CD4-positive, alpha-beta T cell treated with Interleukin-17A for 1 hour (primary cell): Measurements from ENCODE around the gene LAMTOR1.

Source experiments
- DNase-seq: peaks from one replicate; pipeline ENCODE4 v3.0.0-alpha.2; 2020

Gene LAMTOR1

GRCh38 chr11:72080326-72081183 is 22.5 kb downstream of the LAMTOR1 start, which contains the start of the genes LRRC51 and NUMA1:
Gene LRRC51 (plus strand): TSS chr11:72080850. CDS start chr11:72089084, 8,234 bp downstream.
Gene NUMA1 (minus strand): TSS chr11:72080542. CDS start chr11:72035943, 44,599 bp downstream.
- peak; percentile 100 for DNase-seq

GRCh38 chr11:72079819-72080325 is 23.2 kb downstream of the LAMTOR1 start:
- DNase-seq = peak; percentile 61

- DNase-seq = no peak
These were observed 24.6 kb downstream of the LAMTOR1 start for GRCh38 chr11:72078477-72078876.

- no peak for DNase-seq
These were observed 27.3 kb downstream of the LAMTOR1 start for GRCh38 chr11:72075756-72076155.

- peak; percentile 29 for DNase-seq
These were observed 28.0 kb downstream of the LAMTOR1 start for GRCh38 chr11:72075109-72075508.

- DNase-seq = no peak
These were observed 30.7 kb downstream of the LAMTOR1 start for GRCh38 chr11:72072348-72072747.

- DNase-seq = no peak
These were observed 32.6 kb downstream of the LAMTOR1 start for GRCh38 chr11:72070491-72070890.

GRCh38 chr11:72069787-72070251 is 33.3 kb downstream of the LAMTOR1 start:
- DNase-seq = peak; percentile 25

GRCh38 chr11:72069200-72069599 is 33.9 kb downstream of the LAMTOR1 start:
- DNase-seq = no peak

GRCh38 chr11:72067676-72068075 is 35.4 kb downstream of the LAMTOR1 start:
- no peak for DNase-seq

- no peak for DNase-seq
These were observed 35.8 kb downstream of the LAMTOR1 start for GRCh38 chr11:72067266-72067665.

GRCh38 chr11:72066855-72067254 is 36.2 kb downstream of the LAMTOR1 start:
- DNase-seq = no peak

- no peak for DNase-seq
These were observed 41.2 kb downstream of the LAMTOR1 start for GRCh38 chr11:72061739-72062396.

- no peak for DNase-seq
These were observed 44.6 kb downstream of the LAMTOR1 start for GRCh38 chr11:72058416-72059034.

- DNase-seq = no peak
These were observed 54.2 kb downstream of the LAMTOR1 start for GRCh38 chr11:72048766-72049460.
